ENCODE measurements around the gene PRDM12. TPM values are rescaled to one million over a fixed set of nuclear protein-coding genes. Genes with fewer than 3 reads are reported as not detected.

Gene PRDM12
- total RNA-seq, 2 donors from 2014 or later = not detected

DNA sequence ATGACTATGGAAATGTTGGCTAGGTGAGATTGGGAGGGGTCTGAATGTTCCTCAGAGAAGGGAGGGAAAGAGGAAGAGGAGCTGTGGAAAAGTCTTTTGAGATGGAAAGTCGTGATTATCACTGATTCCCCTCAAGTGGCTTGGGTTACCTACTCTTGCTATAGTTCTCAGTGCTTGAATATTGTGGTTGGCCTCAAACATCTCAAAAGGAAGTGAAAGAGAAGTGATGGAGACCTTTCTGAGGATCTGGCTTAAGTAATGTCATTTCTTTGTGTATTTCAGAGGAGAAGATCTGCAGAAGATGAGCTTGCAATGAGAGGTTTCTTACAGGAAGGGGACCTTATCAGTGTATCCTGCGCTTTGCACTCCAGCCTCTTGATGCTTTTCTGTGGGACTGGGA is 34.7 kb downstream of the PRDM12 start:
- ATAC-seq (ENCODE audit: insufficient number of reproducible peaks, low FRiP score, low read depth) (no peak), DNase-seq (ENCODE audit: low spot score) (no peak)
- Histone ChIP-seq H3K27me3 (replicated peaks; ENCODE audit: insufficient read depth) (no peaks in the 10 kb centered on the region), H3K4me3 (no peak overlapping the region), H3K27ac (no peak overlapping the region), H3K36me3 (peaks cover 26% of the 10 kb centered on the region), H3K4me1 (ENCODE audit: control insufficient read depth in 1 of 2, low read depth in 2 of 2) (peaks cover 14 to 30% of the 10 kb centered on the region in 2 donors), H3K9me3 (no peaks in the 10 kb centered on the region)
- TF ChIP-seq, protein P1, sequence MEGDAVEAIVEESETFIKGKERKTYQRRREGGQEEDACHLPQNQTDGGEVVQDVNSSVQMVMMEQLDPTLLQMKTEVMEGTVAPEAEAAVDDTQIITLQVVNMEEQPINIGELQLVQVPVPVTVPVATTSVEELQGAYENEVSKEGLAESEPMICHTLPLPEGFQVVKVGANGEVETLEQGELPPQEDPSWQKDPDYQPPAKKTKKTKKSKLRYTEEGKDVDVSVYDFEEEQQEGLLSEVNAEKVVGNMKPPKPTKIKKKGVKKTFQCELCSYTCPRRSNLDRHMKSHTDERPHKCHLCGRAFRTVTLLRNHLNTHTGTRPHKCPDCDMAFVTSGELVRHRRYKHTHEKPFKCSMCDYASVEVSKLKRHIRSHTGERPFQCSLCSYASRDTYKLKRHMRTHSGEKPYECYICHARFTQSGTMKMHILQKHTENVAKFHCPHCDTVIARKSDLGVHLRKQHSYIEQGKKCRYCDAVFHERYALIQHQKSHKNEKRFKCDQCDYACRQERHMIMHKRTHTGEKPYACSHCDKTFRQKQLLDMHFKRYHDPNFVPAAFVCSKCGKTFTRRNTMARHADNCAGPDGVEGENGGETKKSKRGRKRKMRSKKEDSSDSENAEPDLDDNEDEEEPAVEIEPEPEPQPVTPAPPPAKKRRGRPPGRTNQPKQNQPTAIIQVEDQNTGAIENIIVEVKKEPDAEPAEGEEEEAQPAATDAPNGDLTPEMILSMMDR (IDR thresholded peaks at IDR 0.05) = no peak

DNA sequence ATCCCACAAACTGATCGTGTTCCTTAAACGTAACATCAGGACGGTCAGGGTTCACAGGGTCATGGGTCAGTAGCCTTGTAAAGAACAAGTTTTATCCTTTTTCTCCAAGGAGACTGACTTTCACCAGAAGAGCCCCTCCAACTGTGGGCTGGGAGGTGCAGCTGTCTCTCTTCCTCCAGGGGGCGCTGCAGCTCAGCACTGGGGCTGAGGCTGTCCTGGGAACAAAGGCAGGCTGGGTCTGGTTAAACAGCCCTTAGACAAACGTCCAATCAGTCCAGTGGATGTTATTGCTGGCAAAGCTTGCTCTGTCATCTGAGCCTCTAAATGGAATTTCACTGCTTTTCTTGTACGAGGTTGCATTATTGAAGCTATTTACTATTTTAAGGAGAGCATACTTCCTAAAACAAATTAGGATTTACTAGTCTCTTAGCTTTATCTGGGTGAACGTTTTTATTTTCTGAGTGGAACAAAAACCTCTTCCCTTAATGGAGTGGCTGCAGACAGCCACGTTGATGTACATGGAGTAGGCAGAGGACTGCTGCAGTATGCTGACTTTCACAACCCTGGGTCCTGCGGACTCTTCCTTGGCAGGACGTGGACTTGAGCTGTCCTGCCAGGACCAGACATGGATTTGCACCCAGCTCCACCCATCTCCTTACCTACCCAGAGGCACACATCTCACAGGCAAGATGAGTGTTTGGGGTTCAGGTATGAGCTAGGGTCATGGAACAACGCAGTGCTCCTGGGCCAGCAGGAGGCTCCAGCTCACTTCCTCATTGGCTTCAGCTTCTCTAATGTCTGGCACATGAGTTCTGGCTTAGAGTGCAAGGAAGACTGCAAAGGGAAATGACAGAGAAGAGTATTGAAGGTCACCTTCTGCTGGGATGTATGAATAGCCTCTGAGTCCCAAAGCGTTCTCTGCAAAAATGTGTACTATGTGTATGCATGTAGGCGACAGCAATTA is 36.9 kb downstream of the PRDM12 start:
- no peak overlapping the region for H3K4me3 ChIP-seq
- H3K4me1 ChIP-seq (ENCODE audit: control insufficient read depth in 1 of 2, low read depth in 2 of 2) = peaks cover 6 to 17% of the 10 kb centered on the region in 2 donors
- no peaks in the 10 kb centered on the region for H3K27me3 ChIP-seq (replicated peaks; ENCODE audit: insufficient read depth)
- TF ChIP-seq, protein P1 (IDR thresholded peaks at IDR 0.05) = peak; percentile 93
- DNase-seq (ENCODE audit: low spot score) (peak; percentile 45), ATAC-seq (ENCODE audit: insufficient number of reproducible peaks, low FRiP score, low read depth) (peak; percentile 78)
- H3K36me3 ChIP-seq = peaks cover 24% of the 10 kb centered on the region
- no peaks in the 10 kb centered on the region for H3K9me3 ChIP-seq
- peak overlapping the region; percentile 19 to 25 for H3K27ac ChIP-seq

DNA sequence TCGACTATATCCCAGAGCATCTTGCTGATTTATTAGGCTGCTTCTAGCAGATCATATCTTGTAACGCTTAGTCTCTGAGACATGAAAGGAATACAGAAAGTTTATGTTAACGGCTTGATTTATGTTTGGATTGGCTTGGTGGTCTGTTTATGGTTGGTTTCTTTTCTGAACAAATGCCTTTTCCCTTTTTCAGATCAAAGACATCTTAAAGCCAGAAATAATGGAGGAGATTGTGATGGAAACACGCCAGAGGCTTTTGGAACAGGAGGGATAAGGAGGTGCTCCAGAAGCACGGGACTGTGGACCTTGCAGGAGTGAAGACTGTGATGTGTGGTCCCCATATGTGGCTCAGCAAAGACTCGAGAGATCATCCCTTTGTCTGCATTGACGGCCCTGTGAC is 39.1 kb downstream of the PRDM12 start:
- ATAC-seq (ENCODE audit: insufficient number of reproducible peaks, low FRiP score, low read depth) = no peak
- Histone ChIP-seq H3K9me3 (no peaks in the 10 kb centered on the region), H3K27me3 (replicated peaks; ENCODE audit: insufficient read depth) (no peaks in the 10 kb centered on the region), H3K36me3 (peaks cover 16% of the 10 kb centered on the region), H3K4me1 (ENCODE audit: control insufficient read depth in 1 of 2, low read depth in 2 of 2) (peaks cover 6 to 17% of the 10 kb centered on the region in 2 donors), H3K27ac (no peak overlapping the region), H3K4me3 (no peak overlapping the region)
- DNase-seq (ENCODE audit: low spot score) = no peak
- TF ChIP-seq, protein P1 (IDR thresholded peaks at IDR 0.05) = no peak

DNA sequence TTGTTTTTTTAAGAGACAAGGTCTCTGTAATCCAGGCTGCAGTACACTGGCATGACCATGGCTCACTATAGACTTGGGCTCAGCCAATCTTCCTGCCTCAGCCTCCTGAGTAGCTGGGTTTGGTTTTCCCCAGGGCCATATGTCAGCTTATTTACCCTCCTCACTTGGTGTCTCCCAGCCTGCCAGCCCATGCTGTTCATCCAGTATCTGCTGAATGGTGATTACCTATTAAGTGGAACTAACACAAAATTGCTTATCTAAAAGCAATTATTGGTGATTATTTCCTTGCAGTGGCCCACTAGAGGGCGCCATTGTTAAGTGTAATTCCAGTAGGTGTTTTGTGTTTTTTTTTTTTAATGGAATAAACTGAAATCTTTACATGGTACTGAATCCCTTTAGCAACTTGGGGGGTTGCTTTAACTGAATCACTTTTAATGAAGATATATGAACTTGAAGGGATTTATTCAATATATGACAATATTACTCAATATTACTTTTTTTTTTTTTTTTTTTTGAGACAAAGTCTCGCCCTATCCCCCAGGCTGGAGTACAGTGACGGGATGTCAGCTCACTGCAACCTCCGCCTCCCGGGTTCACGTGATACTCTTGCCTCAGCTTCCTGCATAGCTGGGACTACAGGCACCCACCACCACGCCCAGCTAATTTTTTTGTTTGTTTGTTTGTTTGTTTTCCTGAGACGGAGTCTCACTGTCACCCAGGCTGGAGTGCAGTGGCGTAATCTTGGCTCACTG is 43.0 kb downstream of the PRDM12 start:
- Histone ChIP-seq H3K27me3 (replicated peaks; ENCODE audit: insufficient read depth) (no peaks in the 10 kb centered on the region), H3K4me1 (ENCODE audit: control insufficient read depth in 1 of 2, low read depth in 2 of 2) (peaks cover 0 to 8% of the 10 kb centered on the region in 2 donors), H3K4me3 (no peak overlapping the region), H3K36me3 (peaks cover 10% of the 10 kb centered on the region), H3K27ac (no peak overlapping the region), H3K9me3 (no peaks in the 10 kb centered on the region)
- TF ChIP-seq, protein P1 (IDR thresholded peaks at IDR 0.05) = peak; percentile 77
- DNase-seq (ENCODE audit: low spot score) = no peak
- no peak for ATAC-seq (ENCODE audit: insufficient number of reproducible peaks, low FRiP score, low read depth)

DNA sequence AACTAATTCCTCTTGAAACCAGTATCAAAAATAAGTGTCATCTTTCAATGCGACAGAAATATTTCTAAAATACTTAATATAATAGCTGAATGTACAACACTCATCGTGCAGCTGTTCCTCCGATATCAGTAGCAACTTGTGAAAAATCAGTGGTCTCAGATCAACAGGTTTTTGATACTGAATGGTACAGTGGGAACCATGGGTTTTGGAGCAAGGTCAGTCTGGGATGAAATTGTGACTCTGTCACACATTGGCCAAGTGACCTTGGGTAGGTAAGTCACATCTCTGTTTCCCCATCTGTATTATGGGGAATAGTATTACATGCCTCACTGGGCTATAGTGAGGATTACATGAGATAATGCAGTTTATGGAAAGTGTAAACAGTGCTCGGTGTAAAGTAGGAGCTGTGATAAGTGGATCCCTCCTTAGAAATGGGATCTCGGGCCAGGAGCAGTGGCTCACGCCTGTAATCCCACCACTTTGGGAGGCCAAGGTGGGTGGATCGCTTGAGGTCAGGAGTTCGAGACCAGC is 46.5 kb downstream of the PRDM12 start:
- H3K27ac ChIP-seq = no peak overlapping the region
- no peaks in the 10 kb centered on the region for H3K36me3 ChIP-seq
- DNase-seq (ENCODE audit: low spot score) (no peak), ATAC-seq (ENCODE audit: insufficient number of reproducible peaks, low FRiP score, low read depth) (no peak)
- no peak overlapping the region for H3K4me3 ChIP-seq
- TF ChIP-seq, protein P1 (IDR thresholded peaks at IDR 0.05) = no peak
- no peaks in the 10 kb centered on the region for H3K9me3 ChIP-seq
- H3K27me3 ChIP-seq (replicated peaks; ENCODE audit: insufficient read depth) = no peaks in the 10 kb centered on the region
- H3K4me1 ChIP-seq (ENCODE audit: control insufficient read depth in 1 of 2, low read depth in 2 of 2) = peaks cover 14 to 27% of the 10 kb centered on the region in 2 donors

All from thoracic aorta (tissue), 2 donors.